ENCODE results near the gene SCNN1A.

The SCNN1A gene

GRCh38 chr12:6315704-6316597 lies 59.4 kb downstream of the SCNN1A start:
- DNase-seq: no peak

- no peak for DNase-seq
These were observed 60.2 kb downstream of the SCNN1A start for GRCh38 chr12:6315184-6315583.

GRCh38 chr12:6314776-6315175 lies 60.6 kb downstream of the SCNN1A start:
- DNase-seq: no peak

- no peak for DNase-seq
These were observed 61.9 kb downstream of the SCNN1A start for GRCh38 chr12:6313326-6313940.

GRCh38 chr12:6312529-6313325 lies 62.6 kb downstream of the SCNN1A start:
- no peak for DNase-seq

- no peak for DNase-seq
These were observed 63.4 kb downstream of the SCNN1A start for GRCh38 chr12:6311822-6312528.

GRCh38 chr12:6310771-6311610 lies 64.4 kb downstream of the SCNN1A start:
- no peak for DNase-seq

- no peak for DNase-seq
These were observed 67.8 kb downstream of the SCNN1A start for GRCh38 chr12:6307529-6307928.

- DNase-seq: no peak
These were observed 68.7 kb downstream of the SCNN1A start for GRCh38 chr12:6306599-6307220.

GRCh38 chr12:6306151-6306550 lies 69.2 kb downstream of the SCNN1A start:
- DNase-seq: no peak

GRCh38 chr12:6303071-6303470 lies 72.3 kb downstream of the SCNN1A start:
- DNase-seq: no peak

- DNase-seq: no peak
These were observed 72.7 kb downstream of the SCNN1A start for GRCh38 chr12:6302621-6303020.

GRCh38 chr12:6301721-6302120 lies 73.6 kb downstream of the SCNN1A start:
- DNase-seq: no peak

- DNase-seq: no peak
These were observed 78.2 kb downstream of the SCNN1A start for GRCh38 chr12:6297170-6297569.
